ENCODE data around the gene USP46. TPM values are rescaled to one million over a fixed set of nuclear protein-coding genes. Genes with fewer than 3 reads are reported as not detected.

The USP46 gene
- total and polyA plus RNA-seq, 2 of the 8 experiments (the other 6 are each of a cell fraction or from before 2014, with no cell fraction given), result 10.6 to 62.4 TPM

GRCh38 chr4:52659001-52659721 is at the start of gene USP46 (continued):
- TF ChIP-seq E2F6 (IDR thresholded peaks at IDR 0.05) (no peak), BRCA1 (IDR thresholded peaks at IDR 0.05; ENCODE audit: low read depth, low read length) (no peak), JUN (IDR thresholded peaks at IDR 0.05; ENCODE audit: low read depth, low read length) (no peak), KDM5A (IDR thresholded peaks at IDR 0.05; ENCODE audit: low read length) (no peak), PHF8 (conservative IDR thresholded peaks at IDR 0.05; ENCODE audit: low read depth, low read length) (peak; percentile 46), TAF7 (optimal IDR thresholded peaks at IDR 0.05; ENCODE audit: borderline replicate concordance, low read depth, low read length) (peak; percentile 17), GTF2F1 (IDR thresholded peaks at IDR 0.05; ENCODE audit: borderline replicate concordance, low read depth, low read length) (no peak), RNF2 (IDR thresholded peaks at IDR 0.05; ENCODE audit: borderline replicate concordance, low read depth, low read length, missing control alignments, poor library complexity, severe bottlenecking) (no peak), CTBP2 (IDR thresholded peaks at IDR 0.05; ENCODE audit: borderline replicate concordance, insufficient read depth, insufficient read length, low read length) (no peak), JUND (IDR thresholded peaks at IDR 0.05; ENCODE audit: low read length) (no peak), SIN3A (conservative IDR thresholded peaks at IDR 0.05 in 1 of 2, IDR thresholded peaks at IDR 0.05 in 1 of 2; ENCODE audit: low read depth in 1 of 2, low read length in 2 of 2) (no peak), MAX (IDR thresholded peaks at IDR 0.05) (no peak; the same call in 1 of the 2 replicates), ASH2L (IDR thresholded peaks at IDR 0.05; ENCODE audit: low read length) (peak; percentile 73), SP1 (IDR thresholded peaks at IDR 0.05; ENCODE audit: low read depth, low read length) (no peak), POLR2AphosphoS5 (IDR thresholded peaks at IDR 0.05; ENCODE audit: low read depth, low read length) (peak; percentile 48; the same call in 1 of the 2 replicates), TCF12 (IDR thresholded peaks at IDR 0.05; ENCODE audit: low read depth, low read length) (no peak), HDAC2 (IDR thresholded peaks at IDR 0.05; ENCODE audit: borderline replicate concordance in 1 of 2, low read depth in 2 of 2, low read length in 2 of 2) (no peak), TAF1 (IDR thresholded peaks at IDR 0.05; ENCODE audit: low read depth, low read length) (peak; percentile 57), RAD21 (IDR thresholded peaks at IDR 0.05 in 1 of 2, conservative IDR thresholded peaks at IDR 0.05 in 1 of 2; ENCODE audit: low read depth in 2 of 2, low read length in 2 of 2) (no peak), SIRT6 (IDR thresholded peaks at IDR 0.05; ENCODE audit: low read length) (no peak), ATF2 (IDR thresholded peaks at IDR 0.05; ENCODE audit: low read length) (no peak)
